ENCODE data around the gene POLR3B.

DNA sequence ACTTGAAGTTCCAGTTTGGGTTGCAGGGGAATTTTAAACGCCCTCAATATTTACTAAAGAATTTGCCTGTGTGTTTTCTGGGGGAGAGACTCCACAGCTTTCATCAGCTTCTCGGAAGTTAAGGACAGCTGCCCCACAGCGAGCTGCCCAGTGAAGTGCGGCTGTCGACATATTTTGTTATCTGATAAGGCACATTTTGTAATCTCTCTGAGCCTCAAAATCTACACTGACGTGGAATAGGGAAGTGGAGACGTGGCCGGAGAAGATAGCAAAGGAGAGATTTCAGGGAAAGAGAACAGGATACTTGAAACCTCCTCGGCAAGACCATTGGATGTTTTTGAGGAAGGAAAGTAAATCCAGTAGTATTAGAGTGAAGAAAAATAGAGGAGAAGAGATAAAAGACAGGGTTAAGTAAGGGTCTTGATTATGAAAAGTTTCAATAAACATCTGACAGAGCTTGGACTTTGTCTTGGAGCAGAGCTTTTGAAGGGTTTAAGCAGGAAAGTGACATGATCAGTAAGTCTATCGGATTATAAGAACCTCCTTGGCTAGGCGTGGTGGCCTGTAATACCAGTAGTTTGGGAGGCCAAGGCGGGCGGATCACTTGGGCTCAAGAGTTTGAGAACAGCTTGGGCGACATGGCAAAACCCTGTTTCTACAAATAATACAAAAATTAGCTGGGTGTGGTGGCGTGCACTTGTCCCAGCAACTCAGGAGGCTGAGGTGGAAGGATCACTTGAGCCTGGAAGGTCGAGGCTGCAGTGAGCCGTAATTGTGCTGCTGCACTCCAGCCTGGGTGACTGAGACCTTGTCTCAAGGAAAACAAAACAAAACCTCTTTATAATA lies 1.1 kb downstream of the POLR3B start:
- TF ChIP-seq, protein P1, sequence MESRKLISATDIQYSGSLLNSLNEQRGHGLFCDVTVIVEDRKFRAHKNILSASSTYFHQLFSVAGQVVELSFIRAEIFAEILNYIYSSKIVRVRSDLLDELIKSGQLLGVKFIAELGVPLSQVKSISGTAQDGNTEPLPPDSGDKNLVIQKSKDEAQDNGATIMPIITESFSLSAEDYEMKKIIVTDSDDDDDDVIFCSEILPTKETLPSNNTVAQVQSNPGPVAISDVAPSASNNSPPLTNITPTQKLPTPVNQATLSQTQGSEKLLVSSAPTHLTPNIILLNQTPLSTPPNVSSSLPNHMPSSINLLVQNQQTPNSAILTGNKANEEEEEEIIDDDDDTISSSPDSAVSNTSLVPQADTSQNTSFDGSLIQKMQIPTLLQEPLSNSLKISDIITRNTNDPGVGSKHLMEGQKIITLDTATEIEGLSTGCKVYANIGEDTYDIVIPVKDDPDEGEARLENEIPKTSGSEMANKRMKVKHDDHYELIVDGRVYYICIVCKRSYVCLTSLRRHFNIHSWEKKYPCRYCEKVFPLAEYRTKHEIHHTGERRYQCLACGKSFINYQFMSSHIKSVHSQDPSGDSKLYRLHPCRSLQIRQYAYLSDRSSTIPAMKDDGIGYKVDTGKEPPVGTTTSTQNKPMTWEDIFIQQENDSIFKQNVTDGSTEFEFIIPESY (CRISPR knock-in tag; IDR thresholded peaks at IDR 0.05), result no peak
- no peak for TF ChIP-seq RBM22 (optimal IDR thresholded peaks at IDR 0.05; ENCODE audit: low read length)
- TF ChIP-seq DNMT3B (CRISPR knock-in tag; conservative IDR thresholded peaks at IDR 0.05), result no peak
- TF ChIP-seq HNF4A (CRISPR knock-in tag; IDR thresholded peaks at IDR 0.05), result no peak
- TF ChIP-seq SRF (IDR thresholded peaks at IDR 0.05; ENCODE audit: low read depth, low read length), result no peak
- TF ChIP-seq ZNF607 (CRISPR knock-in tag; IDR thresholded peaks at IDR 0.05; ENCODE audit: borderline replicate concordance), result no peak
- TF ChIP-seq ZNF709 (CRISPR knock-in tag; IDR thresholded peaks at IDR 0.05), result no peak
- no peak for TF ChIP-seq CHD2 (IDR thresholded peaks at IDR 0.05; ENCODE audit: low read depth, low read length)
- TF ChIP-seq ZNF251 (CRISPR knock-in tag; IDR thresholded peaks at IDR 0.05), result no peak
- TF ChIP-seq ATF7 (IDR thresholded peaks at IDR 0.05), result no peak
- no peak for TF ChIP-seq ATF7 (CRISPR knock-in tag; IDR thresholded peaks at IDR 0.05)
